Neural cell (in vitro differentiated cells): ENCODE data around the gene RNASE11. TPM values are rescaled to one million over a fixed set of nuclear protein-coding genes. Genes with fewer than 3 reads are reported as not detected.
A peak's percentile ranks its signal among the peaks of the same experiment; 100 is the strongest.

ENCODE experiments used
- H2AFZ ChIP-seq: fragments of 200-600, 300-800 bp; sonication (generic), shearing (Covaris generic); 2 replicates; pipeline ENCODE4 v1.6.0; 2014; ENCODE audit warnings: low read depth, mild to moderate bottlenecking, antibody characterized with exemption, low read length, moderate library complexity
- H3F3A ChIP-seq: fragments of 200-600 bp; shearing (Covaris generic); 2 replicates; pipeline ENCODE4 v1.6.1; 2016; ENCODE audit warnings: mild to moderate bottlenecking, moderate library complexity, mixed read lengths, antibody characterized with exemption, low read length; ENCODE audit not compliant: insufficient read depth, poor library complexity, severe bottlenecking
- H3K27ac ChIP-seq: fragments of 200-600, 300-800 bp; sonication (generic), shearing (Covaris generic); 2 replicates; pipeline ENCODE4 v1.5.1; 2014; ENCODE audit warnings: mild to moderate bottlenecking, low read length, moderate library complexity
- H3K27me3 ChIP-seq: fragments of 300-800, 200-600 bp; sonication (generic), shearing (Covaris generic); 2 replicates; pipeline ENCODE4 v1.6.0; 2014; ENCODE audit warnings: mild to moderate bottlenecking, low read depth, low read length, moderate library complexity; ENCODE audit not compliant: insufficient read depth
- H3K36me3 ChIP-seq: fragments of 300-800, 200-600 bp; sonication (generic), shearing (Covaris generic); 2 replicates; pipeline ENCODE4 v1.5.1; 2014; ENCODE audit warnings: mild to moderate bottlenecking, antibody characterized with exemption, low read length, moderate library complexity; ENCODE audit not compliant: insufficient read depth
- H3K4me2 ChIP-seq: fragments of 300-800, 200-600 bp; sonication (generic), shearing (Covaris generic); 2 replicates; pipeline ENCODE4 v1.6.0; 2014; ENCODE audit warnings: mild to moderate bottlenecking, low read length
- H3K4me3 ChIP-seq: fragments of 300-800, 200-600 bp; sonication (generic), shearing (Covaris generic); 2 replicates; pipeline ENCODE4 v1.5.1; 2014; ENCODE audit warnings: mild to moderate bottlenecking, low read length, moderate library complexity
- H3K79me2 ChIP-seq: fragments of 200-600 bp; shearing (Covaris generic); replicated peaks from 2 replicates; pipeline ENCODE4 v1.6.0; 2014; ENCODE audit warnings: mild to moderate bottlenecking, low read length, moderate library complexity; ENCODE audit not compliant: insufficient read depth
- H3K9ac ChIP-seq: fragments of 300-800, 200-600 bp; sonication (generic), shearing (Covaris generic); 2 replicates; pipeline ENCODE4 v1.6.1; 2016; ENCODE audit warnings: mild to moderate bottlenecking, low read length, mixed read lengths
- H3K9me2 ChIP-seq: fragments of 200-600 bp; shearing (Covaris generic); 2 replicates; pipeline ENCODE4 v1.6.1; 2016; ENCODE audit warnings: mild to moderate bottlenecking, low read length, mixed read lengths; ENCODE audit not compliant: insufficient read depth
- H3K9me3 ChIP-seq: fragments of 200-600, 300-800 bp; sonication (generic), shearing (Covaris generic); 2 replicates; pipeline ENCODE4 v1.6.1; 2016; ENCODE audit warnings: mild to moderate bottlenecking, mixed run types, low read length, moderate library complexity, mixed read lengths
- H4K20me1 ChIP-seq: fragments of 200-600 bp; shearing (Covaris generic); 2 replicates; pipeline ENCODE4 v1.6.1; 2016; ENCODE audit warnings: mild to moderate bottlenecking, mixed run types; ENCODE audit not compliant: insufficient read depth
- EP300 ChIP-seq: fragments of 450-650 bp; conservative IDR thresholded peaks from 2 replicates; pipeline ENCODE4 v1.6.1; 2014; ENCODE audit warnings: antibody characterized with exemption, mild to moderate bottlenecking, moderate library complexity; ENCODE audit not compliant: poor library complexity, severe bottlenecking
- EZH2 ChIP-seq: fragments of 200-600, 300-800 bp; shearing (Covaris generic), sonication (generic); IDR thresholded peaks from 2 replicates; pipeline ENCODE4 v1.6.1; 2014; ENCODE audit warnings: antibody characterized with exemption, low read length, borderline replicate concordance, mild to moderate bottlenecking; ENCODE audit not compliant: insufficient read depth, poor library complexity, severe bottlenecking
- MXI1 ChIP-seq: fragments of 450-650 bp; conservative IDR thresholded peaks from 2 replicates; pipeline ENCODE4 v1.6.1; 2014; ENCODE audit warnings: antibody characterized with exemption, mild to moderate bottlenecking; ENCODE audit not compliant: poor library complexity, severe bottlenecking
- POLR2AphosphoS5 ChIP-seq: IDR thresholded peaks from 2 replicates; pipeline ENCODE4 v1.6.1; 2012
- RAD21 ChIP-seq: fragments of 450-650 bp; conservative IDR thresholded peaks from 2 replicates; pipeline ENCODE4 v1.6.1; 2014; ENCODE audit warnings: antibody characterized with exemption, mild to moderate bottlenecking, moderate library complexity
- SMC3 ChIP-seq: fragments of 450-650 bp; conservative IDR thresholded peaks from 2 replicates; pipeline ENCODE4 v1.6.1; 2014; ENCODE audit warnings: antibody characterized with exemption, mild to moderate bottlenecking, moderate library complexity; ENCODE audit not compliant: poor library complexity
- TAF1 ChIP-seq: IDR thresholded peaks from 2 replicates; pipeline ENCODE4 v1.6.1; 2012; ENCODE audit warnings: low read depth
- polyA plus RNA-seq: library from polyadenylated mRNA; depleted of rRNA; stranded (reverse); fragments of >200 nt; gene quantifications from 2 replicates; pipeline ENCODE4 v1.2.3, GENCODE V29; 2014
- TF ChIP-seq, protein P1 (sequence below): fragments of 450-650 bp; IDR thresholded peaks from 2 replicates; pipeline ENCODE4 v1.5.1; 2014; ENCODE audit warnings: antibody characterized with exemption, mild to moderate bottlenecking, moderate library complexity; ENCODE audit not compliant: poor library complexity, severe bottlenecking
- TF ChIP-seq, protein P2 (sequence below): IDR thresholded peaks from 2 replicates; pipeline ENCODE4 v1.6.1; 2012; ENCODE audit warnings: borderline replicate concordance

RNASE11 gene
- polyA plus RNA-seq, 1 donor from 2014 or later = not detected

DNA sequence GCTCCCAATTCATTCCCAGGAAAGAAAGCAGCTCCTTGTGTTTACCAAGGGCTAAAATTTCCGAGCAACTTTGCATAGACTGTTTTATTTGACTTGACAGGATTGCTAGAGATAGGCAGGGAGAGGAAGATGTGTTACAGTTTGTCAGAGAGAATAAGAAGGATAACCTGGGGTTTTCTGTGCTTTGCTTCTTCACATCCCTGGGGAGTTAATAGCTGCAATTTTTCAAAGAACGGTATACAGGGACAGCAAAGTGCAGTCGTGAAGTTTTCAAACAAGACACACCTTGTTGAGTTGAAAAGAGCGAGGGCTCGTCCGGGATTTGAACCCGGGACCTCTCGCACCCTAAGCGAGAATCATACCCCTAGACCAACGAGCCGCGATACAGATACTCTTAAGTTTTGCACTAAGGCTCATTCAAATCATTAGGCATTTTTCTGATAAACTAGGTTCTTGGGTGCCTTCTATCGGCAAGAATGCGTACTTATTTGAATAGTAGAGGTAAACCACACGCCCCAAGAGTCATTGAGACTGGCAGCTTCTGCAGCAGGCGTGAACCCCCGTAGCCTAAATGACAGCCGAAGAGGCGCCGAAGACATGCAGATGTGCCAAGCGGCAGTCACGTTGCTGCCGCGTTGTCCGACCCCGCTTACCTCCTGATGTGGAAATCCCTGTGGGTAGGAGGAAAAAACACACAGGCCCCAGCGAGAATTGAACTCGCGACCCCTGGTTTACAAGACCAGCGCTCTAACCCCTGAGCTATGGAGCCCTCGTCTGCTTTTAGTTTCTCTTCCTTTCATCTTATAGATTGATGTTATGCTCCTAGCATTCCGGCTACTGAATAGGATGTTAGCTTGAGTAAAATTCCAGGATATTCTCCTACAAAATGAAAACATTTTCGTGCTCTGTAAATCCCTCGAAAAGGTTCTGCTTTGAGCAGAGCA is 25.6 kb upstream of the RNASE11 start:
- H3K9me3 ChIP-seq = no peaks in the 10 kb centered on the region
- no peaks in the 10 kb centered on the region for H3K9me2 ChIP-seq
- no peaks in the 10 kb centered on the region for H3K79me2 ChIP-seq
- no peak overlapping the region for H2AFZ ChIP-seq
- peak overlapping the region; percentile 48 for H3K27ac ChIP-seq
- peak overlapping the region; percentile 72 for H3K4me3 ChIP-seq
- no peaks in the 10 kb centered on the region for H4K20me1 ChIP-seq
- H3K4me2 ChIP-seq = peak overlapping the region; percentile 79
- H3K36me3 ChIP-seq = no peaks in the 10 kb centered on the region
- TF ChIP-seq, protein P1, sequence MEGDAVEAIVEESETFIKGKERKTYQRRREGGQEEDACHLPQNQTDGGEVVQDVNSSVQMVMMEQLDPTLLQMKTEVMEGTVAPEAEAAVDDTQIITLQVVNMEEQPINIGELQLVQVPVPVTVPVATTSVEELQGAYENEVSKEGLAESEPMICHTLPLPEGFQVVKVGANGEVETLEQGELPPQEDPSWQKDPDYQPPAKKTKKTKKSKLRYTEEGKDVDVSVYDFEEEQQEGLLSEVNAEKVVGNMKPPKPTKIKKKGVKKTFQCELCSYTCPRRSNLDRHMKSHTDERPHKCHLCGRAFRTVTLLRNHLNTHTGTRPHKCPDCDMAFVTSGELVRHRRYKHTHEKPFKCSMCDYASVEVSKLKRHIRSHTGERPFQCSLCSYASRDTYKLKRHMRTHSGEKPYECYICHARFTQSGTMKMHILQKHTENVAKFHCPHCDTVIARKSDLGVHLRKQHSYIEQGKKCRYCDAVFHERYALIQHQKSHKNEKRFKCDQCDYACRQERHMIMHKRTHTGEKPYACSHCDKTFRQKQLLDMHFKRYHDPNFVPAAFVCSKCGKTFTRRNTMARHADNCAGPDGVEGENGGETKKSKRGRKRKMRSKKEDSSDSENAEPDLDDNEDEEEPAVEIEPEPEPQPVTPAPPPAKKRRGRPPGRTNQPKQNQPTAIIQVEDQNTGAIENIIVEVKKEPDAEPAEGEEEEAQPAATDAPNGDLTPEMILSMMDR = peak; percentile 95
- TF ChIP-seq RAD21 (no peak), SMC3 (peak; percentile 65), POLR2AphosphoS5 (peak; percentile 7), EP300 (peak; percentile 65), MXI1 (peak; percentile 69), EZH2 (no peak), TAF1 (no peak)
- TF ChIP-seq, protein P2, sequence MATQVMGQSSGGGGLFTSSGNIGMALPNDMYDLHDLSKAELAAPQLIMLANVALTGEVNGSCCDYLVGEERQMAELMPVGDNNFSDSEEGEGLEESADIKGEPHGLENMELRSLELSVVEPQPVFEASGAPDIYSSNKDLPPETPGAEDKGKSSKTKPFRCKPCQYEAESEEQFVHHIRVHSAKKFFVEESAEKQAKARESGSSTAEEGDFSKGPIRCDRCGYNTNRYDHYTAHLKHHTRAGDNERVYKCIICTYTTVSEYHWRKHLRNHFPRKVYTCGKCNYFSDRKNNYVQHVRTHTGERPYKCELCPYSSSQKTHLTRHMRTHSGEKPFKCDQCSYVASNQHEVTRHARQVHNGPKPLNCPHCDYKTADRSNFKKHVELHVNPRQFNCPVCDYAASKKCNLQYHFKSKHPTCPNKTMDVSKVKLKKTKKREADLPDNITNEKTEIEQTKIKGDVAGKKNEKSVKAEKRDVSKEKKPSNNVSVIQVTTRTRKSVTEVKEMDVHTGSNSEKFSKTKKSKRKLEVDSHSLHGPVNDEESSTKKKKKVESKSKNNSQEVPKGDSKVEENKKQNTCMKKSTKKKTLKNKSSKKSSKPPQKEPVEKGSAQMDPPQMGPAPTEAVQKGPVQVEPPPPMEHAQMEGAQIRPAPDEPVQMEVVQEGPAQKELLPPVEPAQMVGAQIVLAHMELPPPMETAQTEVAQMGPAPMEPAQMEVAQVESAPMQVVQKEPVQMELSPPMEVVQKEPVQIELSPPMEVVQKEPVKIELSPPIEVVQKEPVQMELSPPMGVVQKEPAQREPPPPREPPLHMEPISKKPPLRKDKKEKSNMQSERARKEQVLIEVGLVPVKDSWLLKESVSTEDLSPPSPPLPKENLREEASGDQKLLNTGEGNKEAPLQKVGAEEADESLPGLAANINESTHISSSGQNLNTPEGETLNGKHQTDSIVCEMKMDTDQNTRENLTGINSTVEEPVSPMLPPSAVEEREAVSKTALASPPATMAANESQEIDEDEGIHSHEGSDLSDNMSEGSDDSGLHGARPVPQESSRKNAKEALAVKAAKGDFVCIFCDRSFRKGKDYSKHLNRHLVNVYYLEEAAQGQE = peak; percentile 48
- peak overlapping the region; percentile 57 for H3K9ac ChIP-seq
- peaks cover 5% of the 10 kb centered on the region for H3K27me3 ChIP-seq
- peaks cover 5% of the 10 kb centered on the region for H3F3A ChIP-seq

DNA sequence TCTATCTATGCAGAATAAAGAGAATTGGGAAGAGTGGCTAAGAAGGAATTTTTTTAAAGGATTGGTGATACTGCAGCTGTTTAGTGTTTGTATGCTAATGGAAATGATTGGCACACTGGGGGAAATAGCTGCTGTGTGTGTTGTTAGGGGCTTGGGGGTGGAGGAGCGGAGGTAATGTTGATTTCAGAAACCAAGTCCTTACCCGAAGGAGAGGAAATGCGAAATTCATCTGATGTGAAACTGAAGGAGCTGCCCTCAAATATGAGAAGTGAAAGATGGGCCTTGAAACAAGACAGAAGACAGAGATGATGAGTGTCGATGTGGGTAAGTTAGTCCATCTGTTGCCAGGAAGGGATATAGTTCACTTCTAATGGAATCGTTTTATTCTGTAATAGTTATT is 24.6 kb upstream of the RNASE11 start:
- Histone ChIP-seq H3K27ac (no peak overlapping the region), H4K20me1 (no peaks in the 10 kb centered on the region), H3K4me2 (no peak overlapping the region), H3K9me2 (no peaks in the 10 kb centered on the region), H3K9me3 (no peaks in the 10 kb centered on the region), H3K4me3 (peak overlapping the region; percentile 72), H3K27me3 (peaks cover 5% of the 10 kb centered on the region), H3K79me2 (no peaks in the 10 kb centered on the region), H3K36me3 (no peaks in the 10 kb centered on the region), H3K9ac (no peak overlapping the region), H3F3A (peaks cover 5% of the 10 kb centered on the region), H2AFZ (no peak overlapping the region)
- TF ChIP-seq RAD21 = no peak
- TF ChIP-seq, protein P2 = no peak
- no peak for TF ChIP-seq TAF1
- TF ChIP-seq POLR2AphosphoS5 = no peak
- no peak for TF ChIP-seq EZH2
- no peak for TF ChIP-seq EP300
- TF ChIP-seq, protein P1 = no peak
- no peak for TF ChIP-seq MXI1
- no peak for TF ChIP-seq SMC3
